Colonic mucosa (tissue), 4 donors: Measurements from ENCODE around the gene DTNB. TPM values are rescaled to one million over a fixed set of nuclear protein-coding genes. Genes with fewer than 3 reads are reported as not detected.

Source experiments
- DNase-seq: peaks from one replicate; pipeline ENCODE4 v3.0.0-alpha.2; 2020
- H3K27ac ChIP-seq: fragments of 200-600 bp; one replicate; pipeline ENCODE4 v1.8.0; 2021
- H3K27me3 ChIP-seq: fragments of 200-600 bp; one replicate; pipeline ENCODE4 v1.8.0; 2021
- H3K36me3 ChIP-seq: fragments of 200-600 bp; one replicate; pipeline ENCODE4 v1.8.0; 2021
- H3K4me1 ChIP-seq: fragments of 200-600 bp; one replicate; pipeline ENCODE4 v1.8.0; 2021; ENCODE audit warnings: mild to moderate bottlenecking
- H3K4me3 ChIP-seq: fragments of 200-600 bp; one replicate; pipeline ENCODE4 v1.8.0; 2021
- H3K9ac ChIP-seq, 2 donors: one replicate each; pipeline ENCODE4 v1.7.0; 2013; ENCODE audit warnings: control low read depth in 2 of 2, low read depth in 2 of 2, low read length in 2 of 2
- H3K9me3 ChIP-seq: fragments of 200-600 bp; one replicate; pipeline ENCODE4 v1.8.0; 2021
- CTCF ChIP-seq: fragments of 200-600 bp; IDR thresholded peaks from one replicate; pipeline ENCODE4 v1.8.0; 2022; ENCODE audit warnings: antibody characterized with exemption, mild to moderate bottlenecking
- intact Hi-C: fragments of 100-400 bp; cut with DNase I; formaldehyde crosslinking; loops from one replicate; pipeline ENCODE4 v1.14.1; 2022
- total RNA-seq, 2 donors: library from RNA; stranded (reverse); fragmentation: NEBNext Ultra II Directional in 1 of 2; extraction: Animal tissue kit (Norgen Biotek cat#: 25700) in 1 of 2; gene quantifications; one replicate each; pipeline ENCODE4 v1.2.1, GENCODE V29; 2021
- donor health status: healthy.
- donor health status: DM: no; HTN: no; CAD: no.
- donor health status: DM: no; HTN: no; CAD: no.

DTNB gene
- total RNA-seq, 2 donors from 2014 or later = 5.2 to 9.3 TPM

- Histone ChIP-seq H3K4me3 (no peak overlapping the region), H3K9ac (peak overlapping the region in 1 of 2 donors; percentile 19), H3K27me3 (no peaks in the 10 kb centered on the region), H3K4me1 (peaks cover 9% of the 10 kb centered on the region), H3K9me3 (no peaks in the 10 kb centered on the region), H3K27ac (no peak overlapping the region), H3K36me3 (no peaks in the 10 kb centered on the region)
- TF ChIP-seq CTCF = no peak
- DNase-seq = peak; percentile 71
- intact Hi-C loops = no loop called here
These were observed 300.0 kb downstream of the DTNB start for GRCh38 chr2:25373269-25373981.

GRCh38 chr2:25372405-25373268 lies 300.7 kb downstream of the DTNB start:
- Histone ChIP-seq H3K4me1 (peaks cover 9% of the 10 kb centered on the region), H3K27me3 (no peaks in the 10 kb centered on the region), H3K27ac (no peak overlapping the region), H3K9me3 (no peaks in the 10 kb centered on the region), H3K36me3 (no peaks in the 10 kb centered on the region), H3K9ac (no peak overlapping the region), H3K4me3 (no peak overlapping the region)
- DNase-seq = no peak
- intact Hi-C loops = no loop called here
- TF ChIP-seq CTCF = no peak

GRCh38 chr2:25371253-25372241 lies 301.8 kb downstream of the DTNB start:
- intact Hi-C loops = no loop called here
- H3K9me3 ChIP-seq = no peaks in the 10 kb centered on the region
- peaks cover 2% of the 10 kb centered on the region for H3K4me1 ChIP-seq
- no peak overlapping the region for H3K27ac ChIP-seq
- no peak overlapping the region for H3K4me3 ChIP-seq
- DNase-seq = no peak
- no peak overlapping the region for H3K9ac ChIP-seq
- no peaks in the 10 kb centered on the region for H3K27me3 ChIP-seq
- no peak for TF ChIP-seq CTCF
- H3K36me3 ChIP-seq = no peaks in the 10 kb centered on the region

GRCh38 chr2:25369876-25370275 lies 303.5 kb downstream of the DTNB start:
- TF ChIP-seq CTCF = no peak

GRCh38 chr2:25369439-25369838 lies 303.9 kb downstream of the DTNB start:
- no peak for TF ChIP-seq CTCF
- intact Hi-C loops = no loop called here
- H3K36me3 ChIP-seq = no peaks in the 10 kb centered on the region
- no peaks in the 10 kb centered on the region for H3K4me1 ChIP-seq
- no peak for DNase-seq
- no peaks in the 10 kb centered on the region for H3K27me3 ChIP-seq
- H3K9ac ChIP-seq = no peak overlapping the region
- H3K4me3 ChIP-seq = no peak overlapping the region
- no peak overlapping the region for H3K27ac ChIP-seq
- H3K9me3 ChIP-seq = no peaks in the 10 kb centered on the region

More at GRCh38 chr2:25369876-25370275, 303.5 kb downstream of the DTNB start:
- Histone ChIP-seq H3K9me3 (no peaks in the 10 kb centered on the region), H3K9ac (no peak overlapping the region), H3K4me1 (no peaks in the 10 kb centered on the region), H3K36me3 (no peaks in the 10 kb centered on the region), H3K27me3 (no peaks in the 10 kb centered on the region), H3K27ac (no peak overlapping the region), H3K4me3 (no peak overlapping the region)
- intact Hi-C loops = no loop called here
- DNase-seq = no peak
